ENCODE measurements around the gene CNIH4.
"Not testable (repeated sequence)": the region's sequence is repeated elsewhere in the genome, so short reads cannot be mapped to it uniquely, and the experiment has no call there.

Gene CNIH4

DNA sequence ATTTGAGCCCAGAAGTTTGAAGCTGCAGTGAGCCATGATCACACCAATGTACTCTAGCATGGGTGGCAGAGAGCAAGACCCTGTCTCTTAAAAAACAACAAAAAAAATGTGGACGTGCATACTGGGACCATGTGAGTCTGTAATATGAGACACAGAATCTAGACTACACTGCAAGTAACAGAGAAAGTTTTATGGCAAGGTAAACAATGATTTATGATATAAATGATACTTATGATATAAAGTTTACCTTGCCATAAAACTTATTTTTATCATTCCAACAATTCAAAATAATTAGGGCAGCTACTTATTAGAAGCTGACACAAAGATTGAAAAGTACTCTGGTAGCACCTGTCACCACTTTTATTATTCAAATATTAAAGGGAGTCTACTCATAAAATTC, 43.2 kb downstream of the CNIH4 start:
- DNase-seq (ENCODE audit: low spot score), result no peak

DNA sequence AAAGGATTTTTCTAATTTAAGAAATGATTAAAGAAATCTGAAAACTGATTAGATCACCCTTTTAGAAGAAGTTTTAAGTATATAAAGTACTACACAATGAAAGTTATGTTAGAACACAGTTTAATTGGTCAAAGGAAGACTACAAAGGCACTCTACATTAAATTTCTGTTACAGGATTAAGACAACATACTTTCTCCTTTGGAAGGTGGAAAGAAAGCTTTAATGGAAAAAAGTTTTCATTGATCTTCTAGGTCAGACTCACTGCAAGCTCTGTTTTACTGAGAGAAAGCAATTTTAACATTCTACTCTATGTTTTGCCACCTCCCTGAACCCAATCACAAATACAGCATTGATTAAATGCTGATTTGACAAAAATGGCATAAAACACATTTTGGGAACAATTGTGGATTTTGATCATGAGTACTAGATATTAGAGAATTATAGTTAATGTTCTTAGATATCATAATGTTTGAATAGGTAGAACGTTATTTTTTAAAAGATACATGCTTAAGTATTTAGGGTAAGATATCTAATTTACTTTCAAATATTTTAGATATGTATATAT, 45.9 kb downstream of the CNIH4 start:
- no peak for DNase-seq (ENCODE audit: low spot score)

DNA sequence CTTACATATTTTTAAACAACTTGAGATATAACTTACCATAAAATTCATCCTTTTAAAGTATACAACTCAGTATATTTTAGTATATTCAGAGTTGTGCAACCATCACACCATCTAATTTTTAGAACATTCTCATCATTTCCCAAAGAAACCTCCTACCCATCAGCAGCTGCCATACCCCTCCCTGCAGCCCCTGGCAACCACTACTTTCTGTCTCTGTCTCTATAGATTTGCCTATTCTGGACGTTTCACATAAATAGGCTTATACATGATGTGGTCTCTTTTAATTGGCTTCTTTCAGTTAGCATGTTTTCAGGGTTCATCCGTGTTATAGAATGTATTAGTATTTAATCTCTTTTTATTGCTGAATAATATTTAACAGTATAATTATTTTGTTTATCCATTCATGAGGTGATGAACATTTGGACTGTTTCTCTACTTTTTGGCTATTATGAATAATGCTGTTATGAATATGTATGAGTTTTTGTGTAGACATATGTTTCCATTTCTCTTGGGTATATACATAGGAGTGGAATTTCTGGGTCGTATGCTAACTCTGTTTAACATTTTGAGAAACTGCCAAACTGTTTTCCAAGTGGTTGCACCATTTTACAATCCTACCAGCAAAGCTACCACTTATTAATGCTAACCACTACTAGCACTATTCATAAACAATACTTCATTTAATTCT, 48.4 kb downstream of the CNIH4 start:
- DNase-seq (ENCODE audit: low spot score), result no peak

GRCh38 chr1:224405604-224405970, 48.9 kb downstream of the CNIH4 start:
- no peak for DNase-seq (ENCODE audit: low spot score)

DNA sequence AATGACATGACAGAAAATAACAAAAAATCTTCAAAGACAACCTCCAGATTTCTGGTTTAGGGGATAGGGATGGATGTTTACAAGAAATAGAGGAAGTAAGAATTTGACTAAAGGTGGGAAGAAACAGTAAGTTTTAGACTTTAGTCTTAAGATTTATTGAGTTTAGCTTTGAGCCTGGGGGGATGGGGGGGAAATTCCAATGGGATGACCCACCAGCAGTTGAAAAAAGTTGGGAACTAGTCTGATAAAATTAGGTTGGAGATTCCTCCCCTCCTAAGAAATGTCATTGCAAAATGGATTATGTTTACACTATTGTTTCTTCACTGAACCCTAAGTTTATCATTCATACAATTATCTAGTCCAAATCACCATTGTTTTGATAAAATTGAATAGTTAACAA, 49.5 kb downstream of the CNIH4 start:
- DNase-seq (ENCODE audit: low spot score), result no peak

DNA sequence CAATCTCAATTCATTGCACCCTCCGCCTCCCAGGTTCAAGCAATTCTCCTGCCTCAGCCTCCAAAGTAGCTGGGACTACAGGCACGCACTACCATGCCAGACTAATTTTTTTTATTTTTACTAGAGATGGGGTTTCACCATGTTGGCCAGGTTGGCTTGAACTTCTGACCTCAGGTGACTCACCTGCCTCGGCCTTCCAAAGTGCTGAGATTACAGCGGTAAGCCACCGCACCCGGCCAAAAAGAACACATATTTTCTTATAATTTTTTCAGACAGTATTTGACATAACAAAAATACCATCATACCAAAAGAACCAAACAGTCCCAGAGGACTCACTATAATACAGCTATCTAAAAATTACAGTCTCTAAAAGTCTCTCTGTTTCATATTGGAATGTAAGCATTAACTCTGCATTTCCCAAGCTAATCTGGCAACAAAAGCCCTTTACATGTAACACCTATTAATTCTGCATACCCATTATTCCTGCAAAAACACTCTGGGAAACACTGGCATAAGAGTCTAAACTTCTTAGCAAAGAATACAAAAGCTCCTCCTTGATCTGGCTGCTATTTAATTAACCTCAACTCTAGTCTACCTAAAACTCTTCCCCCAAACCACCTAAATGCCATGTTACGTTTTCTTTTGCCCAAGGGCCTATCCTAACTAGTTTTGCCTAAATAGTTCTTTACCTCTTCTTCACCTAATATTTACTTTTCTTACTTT, 51.1 kb downstream of the CNIH4 start:
- DNase-seq (ENCODE audit: low spot score), result no peak

DNA sequence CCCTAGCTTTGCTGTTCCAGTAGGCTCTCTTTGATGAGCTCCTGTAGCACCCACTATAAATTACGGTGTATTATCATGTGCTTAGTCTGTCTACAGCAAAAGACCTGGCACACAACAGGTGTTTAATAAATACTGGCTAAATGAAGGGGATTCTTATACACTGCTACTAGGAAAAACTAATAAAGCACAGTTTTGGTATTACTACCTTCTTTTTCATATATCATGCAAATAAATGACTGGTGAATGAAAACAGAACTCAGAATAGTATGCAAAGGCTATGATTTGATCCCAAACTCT, 51.6 kb downstream of the CNIH4 start:
- no peak for DNase-seq (ENCODE audit: low spot score)

DNA sequence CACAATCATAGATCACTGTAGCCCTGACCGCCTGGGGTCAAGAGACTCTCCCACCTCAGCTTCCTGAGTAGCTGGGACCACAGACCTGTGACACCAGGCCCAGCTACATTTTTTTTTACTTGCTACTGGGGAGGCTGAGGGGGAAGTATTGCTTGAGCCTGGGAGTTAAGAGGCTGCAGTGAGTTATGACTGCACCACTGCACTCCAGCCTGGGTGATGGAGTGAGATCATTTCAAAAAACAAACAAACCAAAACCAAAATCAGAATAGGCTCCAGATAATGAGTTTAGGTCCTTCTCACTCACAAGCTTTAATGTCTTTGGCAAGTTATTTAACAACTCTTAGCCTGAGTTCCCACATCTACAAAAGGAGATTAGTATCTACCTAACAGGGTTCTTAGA, 55.1 kb downstream of the CNIH4 start:
- DNase-seq (ENCODE audit: low spot score), result no peak

DNA sequence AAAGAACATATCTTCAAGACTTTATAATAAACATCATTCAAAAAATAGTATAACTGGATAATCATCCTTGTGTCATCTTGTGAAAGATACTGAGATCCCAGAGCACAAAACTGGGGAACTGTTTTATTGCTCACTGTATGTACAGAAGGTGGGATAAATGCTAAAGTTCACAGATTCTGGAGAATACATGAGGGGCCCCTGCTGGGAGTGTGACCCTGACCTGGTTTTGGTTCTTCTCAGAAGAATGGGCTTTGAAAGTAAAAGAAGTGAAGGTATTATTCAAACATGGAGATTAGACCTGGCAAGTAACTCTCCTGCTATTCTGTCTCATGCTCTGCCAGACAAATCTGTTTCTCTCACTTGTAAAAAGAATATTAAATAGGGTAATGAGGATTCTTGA, 63.4 kb downstream of the CNIH4 start:
- DNase-seq (ENCODE audit: low spot score), result no peak

GRCh38 chr1:224425279-224425884, 68.7 kb downstream of the CNIH4 start:
- no peak for DNase-seq (ENCODE audit: low spot score)

DNA sequence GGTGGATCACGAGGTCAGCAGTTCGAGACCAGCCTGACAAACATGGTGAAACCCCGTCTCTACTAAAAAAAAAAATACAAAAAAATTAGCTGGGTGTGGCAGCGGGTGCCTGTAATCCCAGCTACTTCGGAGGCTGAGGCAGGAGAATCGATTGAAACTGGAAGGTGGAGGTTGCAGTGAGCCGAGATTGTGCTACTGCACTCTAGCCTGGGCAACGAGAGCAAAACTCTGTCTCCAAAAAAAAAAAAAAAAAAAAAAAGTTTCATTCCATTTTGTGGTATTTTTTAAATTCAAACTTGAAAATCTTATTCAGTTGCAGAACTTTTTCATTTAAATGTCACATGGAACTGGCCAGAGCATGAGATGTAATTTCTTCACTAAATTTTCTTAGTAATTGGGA, 70.2 kb downstream of the CNIH4 start:
- not testable (repeated sequence) for DNase-seq (ENCODE audit: low spot score)

GRCh38 chr1:224427346-224427745, 70.7 kb downstream of the CNIH4 start:
- no peak for DNase-seq (ENCODE audit: low spot score)

DNA sequence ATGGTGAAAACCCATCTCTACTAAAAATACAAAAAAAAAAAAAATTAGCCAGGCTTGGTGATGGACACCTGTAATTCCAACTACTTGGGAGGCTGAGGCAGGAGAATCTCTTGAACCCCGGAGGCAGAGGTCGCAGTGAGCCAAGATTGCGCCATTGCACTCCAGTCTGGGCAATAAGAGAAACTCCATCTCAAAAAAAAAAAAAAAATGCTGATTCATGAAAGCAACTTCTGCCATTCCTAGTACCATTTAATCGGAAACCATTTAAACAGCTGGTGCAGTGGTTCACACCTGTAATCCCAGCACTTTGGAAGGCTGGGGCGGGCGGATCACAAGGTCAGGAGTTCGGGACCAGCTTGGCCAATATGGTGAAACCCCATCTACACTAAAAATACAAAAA, 72.0 kb downstream of the CNIH4 start:
- not testable (repeated sequence) for DNase-seq (ENCODE audit: low spot score)

Small RNA genes lying within 50 kb of the gene (small RNA-seq; reads per million reads assigned to genes)
- 0 to 0.22 reads per million in 2 experiments for gene MIR4742

All from SK-N-DZ (cell line).